H1 (cell line): Measurements from ENCODE around the gene PPRC1. TPM values are rescaled to one million over a fixed set of nuclear protein-coding genes. Genes with fewer than 3 reads are reported as not detected.

ENCODE experiments used
- BACH1 ChIP-seq: IDR thresholded peaks from 2 replicates; pipeline ENCODE4 v1.6.1; 2012; ENCODE audit warnings: low read length, improper control_type of control experiment
- HDAC6 ChIP-seq: IDR thresholded peaks from one replicate; pipeline ENCODE4 v1.7.1; 2012; ENCODE audit warnings: low read depth, mild to moderate bottlenecking, inconsistent platforms, low read length, moderate library complexity
- KDM5A ChIP-seq: fragments of 200-600 bp; IDR thresholded peaks from 2 replicates; pipeline ENCODE4 v1.7.1; 2012; ENCODE audit warnings: mild to moderate bottlenecking, low read length, inconsistent platforms, mixed read lengths
- NRF1 ChIP-seq: IDR thresholded peaks from 2 replicates; pipeline ENCODE4 v1.6.1; 2011; ENCODE audit warnings: mild to moderate bottlenecking, low read depth, low read length, improper control_type of control experiment
- RAD21 ChIP-seq, 2 experiments: IDR thresholded peaks in 1 of 2; conservative IDR thresholded peaks in 1 of 2; 2 replicates each; pipeline ENCODE4 v1.6.1; 2011; ENCODE audit warnings: low read depth in 2 of 2, low read length in 2 of 2, improper control_type of control experiment in 1 of 2, inconsistent platforms in 1 of 2, mild to moderate bottlenecking in 1 of 2, moderate library complexity in 1 of 2
- SAP30 ChIP-seq: fragments of 300-600 bp; sonication (generic); IDR thresholded peaks from 2 replicates; pipeline ENCODE4 v1.7.1; 2012; ENCODE audit warnings: low read length, moderate library complexity, mild to moderate bottlenecking, inconsistent platforms; ENCODE audit not compliant: insufficient read depth, insufficient replicate concordance
- SIX5 ChIP-seq: IDR thresholded peaks from 2 replicates; pipeline ENCODE4 v1.6.1; 2011; ENCODE audit warnings: mild to moderate bottlenecking, low read depth, low read length
- SUZ12 ChIP-seq: fragments of 200-600 bp; sonication (generic); IDR thresholded peaks from 2 replicates; pipeline ENCODE4 v1.6.1; 2012; ENCODE audit warnings: mild to moderate bottlenecking, inconsistent platforms, low read length, moderate library complexity, mixed read lengths
- TBP ChIP-seq: IDR thresholded peaks from 2 replicates; pipeline ENCODE4 v1.6.1; 2011; ENCODE audit warnings: low read depth, low read length, improper control_type of control experiment
- TEAD4 ChIP-seq: IDR thresholded peaks from 2 replicates; pipeline ENCODE4 v1.6.1; 2012; ENCODE audit warnings: low read depth, low read length, inconsistent platforms, mixed read lengths
- polyA plus RNA-seq, 7 experiments: library from polyadenylated mRNA; depleted of rRNA in 3 of 7; stranded (reverse) in 5 of 7; unstranded in 2 of 7; fragments of >200 nt in 5 of 7; fragments of 200-250 nt in 2 of 7; gene quantifications; 1 replicate in 5 of 7; 2 replicates in 1 of 7; 4 replicates in 1 of 7; pipeline versions ENCODE4 v1.2.1 to v1.2.3, GENCODE V29; 2011 to 2013; ENCODE audit warnings: missing spikeins in 2 of 7, mixed read lengths in 2 of 7
- total RNA-seq: library from RNA; stranded (reverse); fragmentation: NEBNext Ultra II Directional; extraction: Animal tissue kit (Norgen Biotek cat#: 25700); gene quantifications from 2 replicates; pipeline ENCODE4 v1.2.1, GENCODE V29; 2021

The PPRC1 gene
- total and polyA plus RNA-seq, 2 of the 8 experiments (the other 6 are each of a cell fraction or from before 2014, with no cell fraction given): 46.5 to 88.4 TPM

- TF ChIP-seq HDAC6 (no peak), RAD21 (IDR thresholded peaks at IDR 0.05 in 1 of 2, conservative IDR thresholded peaks at IDR 0.05 in 1 of 2; ENCODE audit: low read depth in 2 of 2, low read length in 2 of 2) (no peak), NRF1 (no peak), TEAD4 (no peak), TBP (no peak), SUZ12 (no peak), BACH1 (no peak), KDM5A (no peak), SAP30 (no peak), SIX5 (no peak)
- TF ChIP-seq, all 59 proteins: peak for 0
These were observed 26.3 kb downstream of the PPRC1 start (continued) for GRCh38 chr10:102159051-102159597.
